Esophagus squamous epithelium (tissue), 4 donors: ENCODE results near the gene PLEKHA4.

Source experiments
- POLR2A ChIP-seq, 4 donors: fragments of 450-650 bp; IDR thresholded peaks; one replicate each; pipeline ENCODE4 v1.6.1; 2017; ENCODE audit warnings: antibody characterized with exemption in 4 of 4, mild to moderate bottlenecking in 4 of 4, moderate library complexity in 3 of 4
- TF ChIP-seq, protein P1 (sequence below), 6 experiments: fragments of 450-650 bp in 4 of 6; fragments of 200-600 bp in 2 of 6; sonication (generic) in 2 of 6; IDR thresholded peaks; one replicate each; pipeline ENCODE4 v1.5.1; 2016 to 2019; ENCODE audit warnings: antibody characterized with exemption in 6 of 6, mild to moderate bottlenecking in 4 of 6, moderate library complexity in 4 of 6

DNA sequence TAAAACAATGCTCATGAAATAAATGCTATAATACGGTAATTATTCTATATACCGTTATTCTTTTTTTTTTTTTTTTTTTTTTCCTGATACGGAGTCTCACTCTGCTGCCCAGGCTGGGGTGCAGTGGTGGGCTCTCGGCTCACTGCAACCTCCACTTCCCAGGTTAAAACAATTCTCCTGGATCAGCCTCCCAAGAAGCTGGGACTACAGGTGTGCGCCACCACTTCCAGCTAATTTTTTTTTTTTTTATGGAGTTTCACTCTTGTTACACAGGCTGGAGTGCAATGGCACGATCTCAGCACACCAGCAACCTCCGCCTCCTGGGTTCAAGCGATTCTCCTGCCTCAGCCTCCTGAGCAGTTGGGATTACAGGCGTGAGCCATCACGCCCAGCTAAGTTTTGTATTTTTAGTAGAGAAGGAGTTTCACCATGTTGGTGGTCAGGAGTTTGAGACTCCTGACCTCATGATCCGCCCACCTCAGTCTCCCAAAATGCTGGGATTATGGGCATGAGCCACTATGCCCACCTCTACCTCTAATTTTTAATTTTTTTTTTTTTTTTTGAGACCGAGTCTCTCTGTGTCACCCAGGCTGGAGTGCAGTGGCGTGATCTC lies 10.7 kb upstream of the PLEKHA4 start:
- TF ChIP-seq POLR2A (IDR thresholded peaks at IDR 0.05) = no peak
- TF ChIP-seq, protein P1, sequence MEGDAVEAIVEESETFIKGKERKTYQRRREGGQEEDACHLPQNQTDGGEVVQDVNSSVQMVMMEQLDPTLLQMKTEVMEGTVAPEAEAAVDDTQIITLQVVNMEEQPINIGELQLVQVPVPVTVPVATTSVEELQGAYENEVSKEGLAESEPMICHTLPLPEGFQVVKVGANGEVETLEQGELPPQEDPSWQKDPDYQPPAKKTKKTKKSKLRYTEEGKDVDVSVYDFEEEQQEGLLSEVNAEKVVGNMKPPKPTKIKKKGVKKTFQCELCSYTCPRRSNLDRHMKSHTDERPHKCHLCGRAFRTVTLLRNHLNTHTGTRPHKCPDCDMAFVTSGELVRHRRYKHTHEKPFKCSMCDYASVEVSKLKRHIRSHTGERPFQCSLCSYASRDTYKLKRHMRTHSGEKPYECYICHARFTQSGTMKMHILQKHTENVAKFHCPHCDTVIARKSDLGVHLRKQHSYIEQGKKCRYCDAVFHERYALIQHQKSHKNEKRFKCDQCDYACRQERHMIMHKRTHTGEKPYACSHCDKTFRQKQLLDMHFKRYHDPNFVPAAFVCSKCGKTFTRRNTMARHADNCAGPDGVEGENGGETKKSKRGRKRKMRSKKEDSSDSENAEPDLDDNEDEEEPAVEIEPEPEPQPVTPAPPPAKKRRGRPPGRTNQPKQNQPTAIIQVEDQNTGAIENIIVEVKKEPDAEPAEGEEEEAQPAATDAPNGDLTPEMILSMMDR (IDR thresholded peaks at IDR 0.05) = no peak
